Inferior parietal cortex (tissue), 1 donor: ENCODE measurements around the gene GCK.

Source experiments
- DNase-seq: peaks from one replicate; pipeline ENCODE4 v3.0.0-alpha.2; 2016; ENCODE audit errors: extremely low spot score

The GCK gene

DNA sequence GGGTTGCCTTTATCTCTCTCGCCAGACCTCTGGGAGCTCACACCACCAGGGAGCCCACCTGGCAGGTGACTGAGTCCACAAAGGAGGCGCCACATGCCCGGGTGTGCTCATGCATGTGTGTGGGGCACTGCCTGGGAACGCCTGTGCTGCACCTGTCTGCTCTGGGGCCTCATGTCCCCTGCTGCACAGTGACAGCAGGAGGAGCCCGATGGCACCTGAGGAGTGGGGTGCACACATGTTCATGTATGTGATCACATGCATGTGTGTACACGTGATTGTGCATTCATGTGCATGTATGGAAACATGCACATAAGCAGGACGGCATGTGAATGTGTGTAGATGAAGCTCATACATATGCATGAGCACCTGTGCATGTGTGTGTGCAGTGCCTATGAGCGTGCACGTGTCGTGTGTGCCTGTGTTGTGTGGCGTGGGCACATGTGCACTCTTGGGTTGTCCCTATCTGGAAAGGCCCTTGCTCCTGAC, 33.6 kb upstream of the GCK start:
- no peak for DNase-seq

DNA sequence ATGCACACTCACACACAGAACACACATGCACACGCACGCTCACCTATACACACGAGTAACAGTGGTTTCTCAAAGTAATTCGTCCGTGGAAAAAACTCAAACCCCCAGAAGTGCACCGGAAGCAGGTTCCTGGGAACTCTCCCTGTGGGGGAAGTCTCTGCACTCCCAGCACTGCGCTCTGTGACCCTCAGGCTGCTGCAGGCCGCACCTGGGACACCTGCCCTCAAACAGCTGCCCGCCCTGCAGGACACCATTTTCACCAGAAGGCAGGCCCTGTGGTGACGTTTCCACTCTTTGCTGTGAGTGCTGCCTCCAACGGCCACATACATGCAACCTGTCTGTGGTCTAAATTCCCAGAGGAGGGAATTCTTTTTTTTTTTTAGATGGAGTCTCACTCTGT, 32.8 kb upstream of the GCK start:
- DNase-seq = no peak

DNA sequence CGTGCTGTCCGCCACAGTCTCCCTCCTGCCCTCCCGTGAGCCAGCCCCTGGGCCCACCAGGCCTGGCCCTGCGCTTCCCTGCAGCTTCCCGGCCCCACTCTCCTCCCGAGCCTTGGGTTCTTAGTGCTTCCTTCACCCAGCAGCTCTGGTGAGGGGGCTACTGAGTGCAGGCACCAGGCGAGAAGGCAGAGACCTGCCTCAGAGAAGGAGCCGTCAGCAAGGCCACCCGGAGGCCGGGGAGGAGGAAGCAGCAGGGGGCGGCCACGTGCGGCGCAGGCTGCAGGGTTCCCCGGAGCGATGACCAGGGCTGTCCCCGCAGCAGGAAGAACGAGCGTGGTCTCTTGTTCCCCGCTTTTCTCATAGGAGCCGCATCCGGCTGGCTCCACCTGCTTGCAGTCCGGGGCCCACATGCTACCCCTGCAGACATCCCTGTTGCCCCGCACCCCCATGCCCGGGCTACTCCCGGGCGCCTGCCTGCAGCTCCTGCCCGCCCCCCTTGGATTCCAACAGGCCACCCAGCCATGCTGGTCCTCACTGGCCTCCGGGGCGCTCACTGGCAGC, 32.1 kb upstream of the GCK start:
- DNase-seq = no peak

DNA sequence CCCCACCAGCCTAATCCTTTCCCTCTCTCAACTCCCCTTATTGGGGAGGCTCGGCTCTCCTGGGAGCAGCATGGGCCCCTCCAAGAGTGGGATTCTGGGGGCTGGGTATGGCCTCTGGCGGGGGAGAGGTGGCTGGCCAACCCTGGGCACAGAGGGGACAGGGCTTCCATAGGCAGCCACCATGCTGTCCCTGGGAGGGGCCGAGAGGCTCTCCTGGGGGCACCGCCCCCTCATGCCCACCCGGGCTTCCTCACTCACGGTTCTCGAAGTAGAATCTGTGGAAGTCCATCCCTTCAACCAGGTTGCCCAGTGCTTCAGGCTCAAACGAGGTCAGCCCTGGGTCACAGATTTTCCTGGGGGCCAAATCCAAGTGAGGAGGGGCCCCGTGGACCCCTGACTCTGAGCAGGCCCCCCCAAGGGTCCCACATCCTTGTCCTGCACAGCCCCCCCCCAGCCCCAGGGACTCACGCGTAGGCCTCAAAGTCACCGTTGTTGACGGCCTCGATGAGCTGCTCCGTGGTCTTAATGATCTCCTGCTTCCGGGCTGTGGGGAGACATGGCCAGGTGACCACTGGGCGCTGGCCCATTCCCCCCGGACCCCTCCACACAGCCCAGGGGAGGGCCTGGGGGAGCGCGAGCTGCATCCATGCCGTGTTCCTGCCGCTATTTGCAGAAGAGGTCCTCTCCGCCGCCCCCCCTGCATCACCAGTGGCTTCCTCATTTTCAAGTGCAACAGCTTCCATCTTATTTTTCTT, 31.3 kb upstream of the GCK start:
- DNase-seq = no peak

DNA sequence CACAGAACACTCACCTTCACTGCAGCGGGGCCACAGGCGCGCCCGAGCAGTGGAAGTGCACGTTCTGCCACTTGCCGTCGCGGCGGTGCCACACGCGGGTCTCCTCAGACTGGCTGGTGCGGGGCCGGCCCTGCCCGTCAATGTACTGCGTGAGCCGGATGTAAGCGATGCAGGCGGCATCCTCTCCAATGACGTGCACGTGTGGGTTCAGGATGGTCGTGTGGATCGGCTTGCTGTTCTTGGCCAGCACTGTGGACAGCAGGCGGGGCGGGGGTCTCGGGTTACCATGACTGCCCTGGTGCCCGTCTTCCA, 30.8 kb upstream of the GCK start:
- DNase-seq = no peak

DNA sequence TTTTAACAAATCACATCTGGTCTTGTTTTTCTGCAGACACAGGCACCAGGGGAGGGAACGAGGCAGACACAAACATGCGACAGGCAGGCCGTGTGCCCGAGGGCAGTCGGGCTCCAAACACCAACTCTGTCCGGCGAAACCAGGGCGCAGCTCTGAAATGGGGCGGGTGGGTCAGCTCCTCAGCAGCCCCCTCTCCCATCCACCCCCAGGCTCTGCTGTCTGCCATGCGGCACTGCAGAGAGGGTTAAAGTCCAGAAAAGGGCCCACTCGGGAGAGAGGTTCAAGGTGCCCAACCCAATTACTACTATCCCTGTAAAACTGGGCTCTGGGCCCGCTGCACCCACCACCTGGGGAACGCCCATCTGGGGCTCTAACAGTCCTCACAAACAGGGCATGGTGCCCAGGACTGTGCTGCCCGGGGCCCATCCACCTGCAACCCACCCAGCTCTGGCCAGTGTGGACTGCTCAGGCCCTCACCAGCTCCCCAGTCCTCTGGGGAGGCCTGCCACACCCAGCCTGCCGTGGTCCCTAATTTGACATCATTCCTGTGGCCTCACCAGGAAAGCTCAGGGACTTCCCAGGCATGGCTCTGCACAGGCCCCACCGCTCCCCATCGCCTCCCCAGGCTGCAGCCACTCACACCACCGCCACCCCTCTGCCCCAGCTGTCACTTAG, 30.3 kb upstream of the GCK start:
- no peak for DNase-seq

DNA sequence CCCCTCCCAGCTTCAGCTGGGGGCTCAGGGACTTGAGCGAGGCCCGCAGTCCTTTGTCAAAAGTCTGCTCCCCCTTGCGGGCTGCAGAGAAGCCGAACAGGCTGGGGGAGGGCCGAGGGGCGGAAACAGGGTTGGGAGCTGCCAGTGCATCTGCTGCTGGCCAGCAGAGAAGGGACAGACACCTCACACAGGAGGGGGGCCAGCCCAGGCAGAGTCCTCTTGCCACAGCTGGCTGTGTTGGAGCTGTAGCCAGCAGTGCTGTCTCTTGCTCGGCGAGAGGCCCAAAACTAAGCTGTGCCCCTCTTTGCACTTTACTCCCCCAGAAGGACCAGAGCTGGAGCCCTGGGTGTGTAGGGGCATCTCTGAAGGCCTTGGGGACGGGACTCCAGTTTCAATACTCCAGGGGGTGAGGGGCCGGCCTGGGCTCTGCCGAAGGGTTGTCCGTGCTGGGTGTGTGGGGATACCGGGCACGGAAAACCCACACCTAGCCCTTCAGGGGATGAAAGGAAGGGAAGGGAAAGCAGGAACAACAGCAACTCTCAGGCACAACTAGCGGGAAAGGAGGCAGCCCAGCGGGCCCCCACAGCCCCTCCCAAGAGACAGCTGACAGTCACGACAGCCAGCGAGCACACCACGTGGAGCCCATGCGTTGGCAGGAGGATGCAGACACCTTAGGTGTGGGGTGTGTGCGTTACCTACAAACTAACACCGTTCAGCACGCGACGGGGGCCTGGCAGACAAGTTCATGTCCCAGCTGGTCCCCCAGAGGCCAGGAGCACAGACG, 29.4 kb upstream of the GCK start:
- DNase-seq = no peak

DNA sequence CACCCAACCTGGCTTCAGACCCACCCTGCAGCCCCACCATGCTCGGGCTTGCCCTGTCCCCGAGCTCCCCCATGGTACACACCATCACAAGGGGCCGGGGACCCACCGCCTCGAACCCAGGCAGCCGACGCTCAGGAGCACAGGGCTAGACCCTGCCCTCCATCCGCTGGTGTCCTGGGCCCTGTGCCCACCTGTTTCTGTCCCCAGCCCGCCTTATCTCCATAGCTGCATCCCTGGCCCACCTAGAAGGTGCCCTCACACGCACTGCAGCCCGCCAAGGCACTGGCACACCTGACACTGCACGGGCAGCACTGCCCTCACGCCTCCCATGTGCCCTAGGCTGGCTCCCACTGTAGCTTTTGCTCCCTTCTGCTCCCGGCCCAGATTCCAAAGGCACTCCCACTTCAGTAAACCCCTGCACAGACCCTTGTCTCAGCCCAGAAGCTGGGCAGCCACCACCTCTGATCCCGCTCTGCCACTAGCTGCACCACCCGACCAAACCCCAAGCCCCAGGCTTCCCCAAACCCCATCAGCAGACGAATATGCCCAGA, 28.7 kb upstream of the GCK start:
- no peak for DNase-seq

DNA sequence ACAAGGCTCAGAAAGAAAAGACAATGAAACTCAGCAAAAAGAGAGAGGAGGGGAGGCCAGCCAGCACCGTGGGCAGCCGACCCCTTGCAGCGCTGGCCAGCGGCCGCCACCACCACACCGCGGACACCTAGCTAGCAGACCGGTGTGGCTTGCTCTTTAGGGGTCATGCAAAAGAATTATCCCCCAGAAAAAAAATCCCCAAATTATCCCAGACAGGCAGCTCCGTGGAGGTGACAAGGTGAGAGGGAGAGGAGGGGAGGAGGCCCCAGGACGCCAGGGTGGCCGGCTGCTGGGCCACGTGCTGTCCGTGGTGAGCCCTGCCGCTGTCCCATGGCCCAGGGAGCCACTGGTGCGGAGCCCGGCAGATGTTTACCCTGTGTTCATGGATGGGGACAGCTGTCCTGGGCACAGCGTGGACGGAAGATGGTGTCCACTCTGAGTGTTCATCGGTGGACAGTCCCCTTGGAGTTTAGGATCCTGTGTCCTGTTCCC, 28.0 kb upstream of the GCK start:
- no peak for DNase-seq

DNA sequence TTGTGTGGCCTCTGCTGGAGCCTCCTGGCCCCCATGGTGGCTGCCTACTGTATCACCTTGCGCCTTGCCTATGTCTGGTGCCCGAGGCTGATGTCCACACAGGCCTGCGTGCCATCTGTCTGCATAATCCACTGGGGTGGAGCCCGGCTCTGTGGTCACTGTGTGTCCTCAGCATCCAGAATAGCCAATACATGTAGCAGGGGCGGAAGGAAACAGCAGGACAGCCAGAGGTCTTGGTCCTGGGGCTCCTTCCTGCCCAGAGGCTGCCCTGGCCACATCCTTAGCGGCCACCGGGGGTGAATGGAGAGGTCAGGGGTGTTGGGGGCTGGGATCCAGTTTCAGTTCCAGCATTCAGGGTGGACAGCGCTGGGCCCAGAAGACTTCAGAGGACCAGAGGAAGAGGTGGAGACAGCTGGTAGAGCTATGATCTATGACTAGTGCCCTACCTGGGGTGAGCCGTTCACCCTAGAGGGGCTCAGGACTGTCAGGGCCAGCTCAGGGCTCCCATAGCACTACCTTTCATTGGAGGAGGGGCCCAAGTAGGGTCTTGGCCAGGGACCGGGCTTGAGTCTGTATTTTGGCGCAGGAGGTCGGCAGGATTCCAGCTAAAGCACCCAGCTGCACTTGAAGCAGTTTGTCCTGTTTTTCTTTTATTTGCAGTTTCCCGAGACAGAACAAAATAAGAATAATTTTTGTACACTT, 27.4 kb upstream of the GCK start:
- DNase-seq = no peak

DNA sequence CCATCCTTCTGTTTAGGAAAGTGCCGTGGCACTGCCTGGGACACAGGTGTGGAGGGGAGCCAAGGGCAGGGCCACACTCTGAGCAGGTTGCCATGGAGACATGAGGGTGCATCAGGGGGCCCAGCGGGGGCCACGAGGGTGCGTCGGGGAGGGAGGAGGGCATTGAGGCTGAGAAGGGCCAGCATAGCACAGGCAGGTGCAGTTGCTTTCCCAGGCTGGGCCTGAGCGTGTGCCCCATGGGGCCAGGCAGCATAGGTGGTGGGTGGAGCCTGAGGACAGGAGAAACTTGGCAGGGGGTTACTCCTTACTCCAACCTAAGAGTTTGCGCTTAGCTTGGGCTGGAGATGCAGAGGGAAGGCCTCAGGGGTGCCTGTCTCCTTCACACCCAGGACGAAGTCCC, 26.8 kb upstream of the GCK start:
- no peak for DNase-seq

DNA sequence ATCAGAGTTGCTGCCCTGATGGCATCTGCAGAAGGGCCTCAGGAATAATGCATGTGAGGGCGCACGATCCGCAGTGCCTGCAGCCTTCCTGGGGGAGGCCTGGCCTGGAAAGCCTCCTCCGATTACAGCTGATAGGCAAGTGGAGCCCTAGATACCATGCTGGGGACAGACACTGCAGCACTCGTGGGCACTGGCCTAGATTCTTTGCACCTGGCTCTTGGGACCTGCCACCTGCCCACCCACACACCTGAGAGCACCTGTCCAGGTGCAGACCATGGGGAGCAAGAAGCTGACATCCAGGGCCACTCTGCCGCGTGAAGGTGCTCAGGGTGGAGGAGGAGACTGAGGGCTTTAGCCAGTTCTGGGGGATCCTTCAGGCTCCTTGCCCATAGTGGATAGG, 26.3 kb upstream of the GCK start:
- no peak for DNase-seq

DNA sequence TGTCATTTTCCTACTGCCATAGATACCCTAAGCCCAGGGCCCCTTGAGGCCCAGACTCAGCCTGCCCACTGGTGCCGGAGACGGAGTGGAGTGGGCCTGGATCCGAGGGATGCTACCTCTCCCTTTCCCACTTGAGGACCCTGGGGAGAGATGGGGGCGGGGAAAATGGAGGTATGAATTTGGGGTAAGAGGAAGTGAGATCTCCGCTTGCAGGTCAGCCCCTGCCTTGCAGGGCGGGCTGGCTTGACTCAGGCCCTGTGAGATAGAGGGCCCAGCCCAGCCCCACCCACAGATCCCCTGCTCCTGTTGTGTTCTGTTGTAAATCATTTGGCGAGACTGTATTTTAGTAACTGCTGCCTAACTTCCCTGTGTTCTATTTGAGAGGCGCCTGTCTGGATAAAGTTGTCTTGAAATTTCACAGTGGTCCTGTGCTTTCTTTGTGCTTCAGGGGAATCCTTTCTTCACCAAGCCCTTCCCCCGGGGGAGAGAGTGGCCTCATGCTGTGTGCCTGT, 24.7 kb upstream of the GCK start:
- no peak for DNase-seq

DNA sequence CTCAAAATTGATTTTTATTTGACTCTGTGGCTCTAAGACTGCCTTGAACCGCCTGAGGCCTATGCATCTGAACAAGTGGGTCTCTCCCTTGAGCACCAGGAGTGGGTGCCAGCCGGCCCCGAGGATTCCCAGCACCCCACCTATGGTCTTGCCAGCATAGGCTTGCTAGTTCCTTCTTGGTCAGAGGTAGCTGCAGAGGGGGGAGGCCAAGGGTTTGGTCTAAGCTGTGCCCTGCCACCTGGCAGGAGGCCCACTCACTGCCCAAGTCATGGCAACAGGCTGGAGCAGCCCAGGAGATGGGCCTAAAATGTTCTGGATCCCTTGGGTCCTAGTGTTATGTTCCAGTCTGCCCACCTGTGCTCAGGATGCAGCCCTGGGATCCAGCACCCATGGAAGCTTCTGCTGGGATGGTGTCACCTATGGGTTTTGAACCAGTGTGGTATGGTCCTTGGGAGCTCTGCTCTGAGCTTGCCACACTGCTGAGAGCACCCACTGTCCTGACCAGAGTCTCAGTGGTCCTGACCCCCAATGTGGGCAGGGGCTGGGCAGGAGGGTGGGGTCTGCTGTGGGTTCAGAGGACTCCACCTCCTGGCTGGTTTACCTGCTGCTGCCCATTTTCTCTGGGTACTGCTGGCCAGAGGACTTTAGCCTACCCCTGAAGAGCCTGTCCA, 24.1 kb upstream of the GCK start:
- no peak for DNase-seq

DNA sequence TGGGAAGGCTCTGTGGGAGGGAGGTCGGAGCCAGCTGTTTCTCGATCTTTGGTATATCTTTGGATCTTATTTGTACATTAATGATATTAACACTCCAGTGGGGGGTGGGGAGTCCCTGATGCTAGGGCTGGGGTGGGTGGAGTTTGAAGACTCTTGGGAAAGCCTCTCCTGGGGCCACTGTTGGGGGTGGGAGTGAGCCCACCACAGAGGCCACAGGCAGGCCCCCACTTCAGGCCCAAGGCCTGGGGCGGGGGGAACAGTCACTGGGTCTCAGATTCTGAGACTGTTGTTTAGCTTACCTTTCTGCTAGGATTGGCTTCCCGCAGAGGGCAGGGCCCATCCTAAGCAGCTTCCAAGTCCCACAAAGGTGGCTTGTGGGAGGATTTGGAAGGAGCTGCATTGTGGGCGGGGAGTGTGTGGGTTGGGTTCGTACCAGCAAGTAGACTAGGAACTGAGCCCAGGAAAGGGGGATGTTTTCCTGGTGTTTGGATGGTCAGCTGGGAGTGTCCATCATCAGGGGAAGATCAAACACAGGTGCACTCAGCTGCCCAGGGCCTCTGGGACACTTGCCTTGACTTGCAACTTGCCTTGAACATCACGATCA, 23.4 kb upstream of the GCK start:
- no peak for DNase-seq

DNA sequence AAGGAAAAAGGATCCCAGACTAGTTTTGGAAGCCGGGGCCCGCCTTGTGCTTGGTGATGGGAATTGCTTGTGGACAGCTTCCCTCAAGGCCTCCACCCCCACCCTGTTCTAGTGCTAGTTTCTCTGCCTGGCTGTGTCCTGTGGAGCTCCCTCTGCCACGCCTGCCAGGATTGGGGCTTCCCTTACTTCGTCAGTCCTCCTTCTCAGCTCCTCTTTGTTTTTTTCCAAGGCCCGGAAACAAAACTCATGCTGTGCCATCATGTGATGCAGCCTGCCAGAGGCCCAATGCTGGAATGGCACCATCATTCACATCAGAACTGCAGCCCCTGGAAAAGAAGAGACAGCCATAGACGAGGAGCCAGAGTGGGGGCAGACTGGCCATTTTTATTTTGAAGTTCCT, 22.8 kb upstream of the GCK start:
- DNase-seq = peak; percentile 46

DNA sequence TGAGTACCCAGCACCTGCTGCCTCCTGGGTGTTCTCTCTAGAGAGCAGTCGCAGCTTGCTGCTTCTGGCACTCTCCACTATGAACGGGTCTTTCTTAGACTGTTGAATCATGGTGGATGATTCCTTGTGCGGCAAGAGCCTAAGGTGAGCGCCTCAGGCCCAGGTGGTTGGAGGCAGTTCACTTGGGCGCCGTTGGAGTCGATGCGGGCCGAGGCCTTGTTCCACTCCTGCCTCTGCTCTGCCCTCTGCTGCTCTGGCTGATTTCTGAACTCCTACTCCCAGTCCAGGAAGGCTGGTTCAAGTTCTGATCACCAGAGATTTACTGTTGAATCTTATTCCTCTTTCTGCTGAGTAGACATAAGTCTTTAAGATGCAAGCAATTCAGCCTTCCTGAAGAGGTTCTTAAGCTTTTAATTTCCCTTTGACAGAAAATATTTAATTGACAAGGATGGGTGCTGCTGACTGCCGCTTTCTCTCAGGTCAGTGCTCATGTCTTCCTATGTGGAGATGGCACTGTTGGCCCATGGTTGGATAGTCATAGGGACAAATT, 22.0 kb upstream of the GCK start:
- DNase-seq = no peak

DNA sequence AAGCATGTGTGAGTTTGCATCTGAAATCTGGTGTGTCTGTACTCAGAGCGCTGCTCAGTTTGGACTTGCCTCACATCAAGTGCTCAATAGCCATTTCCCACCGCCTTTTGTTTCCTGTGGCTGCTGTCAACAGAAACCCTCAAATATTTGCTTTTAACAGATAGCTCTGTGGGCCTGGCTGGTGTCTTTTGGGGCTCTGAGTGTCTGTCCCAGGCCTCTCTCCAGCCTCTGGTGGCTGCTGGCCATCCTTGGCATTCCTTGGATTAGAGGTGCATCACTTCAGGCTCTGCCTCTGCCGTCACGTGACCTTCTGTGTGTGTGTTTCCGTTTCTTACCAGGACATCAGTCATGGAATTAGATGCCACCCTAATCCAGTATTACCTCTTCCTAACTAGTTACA, 20.9 kb upstream of the GCK start:
- no peak for DNase-seq

DNA sequence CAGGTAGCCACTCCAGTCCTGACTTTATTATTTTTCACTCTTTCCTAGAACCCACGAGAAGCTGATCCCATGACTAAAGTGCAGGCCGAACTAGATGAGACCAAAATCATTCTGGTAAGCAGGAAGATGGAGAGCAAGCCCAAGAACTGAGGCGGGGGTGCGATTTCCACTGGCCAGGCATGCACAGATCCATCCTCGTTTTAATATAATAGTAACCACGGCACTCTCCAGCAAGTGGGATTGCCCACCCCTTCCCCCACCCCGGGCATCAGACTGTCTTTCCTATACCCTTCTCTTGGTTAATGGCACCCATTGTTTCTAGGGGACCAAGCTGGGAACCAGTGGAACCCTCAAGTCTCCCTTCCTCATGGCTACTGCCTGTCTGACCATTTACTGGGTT, 18.8 kb upstream of the GCK start:
- no peak for DNase-seq

DNA sequence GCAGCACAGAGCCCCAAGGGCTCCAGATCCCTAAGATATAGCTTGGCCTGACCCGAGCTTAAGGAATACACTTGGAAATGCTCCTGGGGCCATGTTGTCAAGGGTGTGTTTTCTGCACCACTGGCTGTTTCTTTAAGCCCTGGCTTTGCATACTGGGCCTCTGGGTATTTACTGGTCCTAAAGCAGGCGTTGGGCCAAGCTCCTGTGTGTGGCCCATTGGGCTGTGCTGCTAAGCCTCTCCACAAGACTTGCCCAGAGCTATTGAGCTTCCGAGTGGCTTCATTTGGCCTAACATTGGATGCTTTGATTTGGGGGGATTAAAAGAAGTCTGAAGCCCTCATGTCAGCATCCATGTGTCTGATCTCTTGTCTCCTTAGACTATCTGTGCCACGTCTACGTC, 16.8 kb upstream of the GCK start:
- no peak for DNase-seq
